HepG2 (cell line): ENCODE measurements around the gene PRPF18. TPM values are rescaled to one million over a fixed set of nuclear protein-coding genes. Genes with fewer than 3 reads are reported as not detected.

Experiments used
- ATAC-seq: fragments of 200-7000 bp; cut with Tn5 transposase; 3 replicates; pipeline ENCODE4 v1.9.1; 2020; ENCODE audit warnings: mild to moderate bottlenecking, moderate library complexity
- BruUV-seq: library from RNA; stranded (reverse); fragments of 400-500 nt; replicated peaks from 2 replicates; lab custom pipeline; 2021; lab: Mats Ljungman, UMichigan
- CTCF ChIA-PET: fragments of 300-600 bp; formaldehyde crosslinking; extraction: SDS; loops from one replicate; lab custom pipeline; 2021; ENCODE audit warnings: low total read pairs, inconsistent platforms, low intra/inter-chr PET ratio; lab: Yijun Ruan, JAX
- POLR2A ChIA-PET: fragments of 350-600 bp; sonication (Branson Sonifier 250); formaldehyde crosslinking; loops from one replicate; lab custom pipeline; 2020; ENCODE audit warnings: antibody characterized with exemption, inconsistent platforms; lab: Yijun Ruan, JAX
- DNase-seq: peaks from one replicate; pipeline ENCODE4 v3.0.0-alpha.2; 2015; ENCODE audit warnings: low spot score
- FAIRE-seq: peaks from 3 replicates; lab custom pipeline; 2011; peaks lifted over from hg19 to GRCh38; lab: Jason Lieb, UNC
- H2AFZ ChIP-seq: one replicate; pipeline ENCODE4 v1.6.1; 2011; ENCODE audit warnings: low read length, inconsistent platforms
- H3K27ac ChIP-seq: fragments of 300-600 bp; 3 replicates; pipeline ENCODE4 v1.8.0; 2011; ENCODE audit warnings: mixed run types, mild to moderate bottlenecking, mixed read lengths, low read length, inconsistent platforms; ENCODE audit not compliant: insufficient read depth; ENCODE audit errors: extremely low read length
- H3K27me3 ChIP-seq, 2 experiments: fragments of 200-600 bp in 1 of 2; 2 replicates in 1 of 2; 3 replicates in 1 of 2; pipeline versions ENCODE4 v1.6.0 to v1.8.0; 2011; ENCODE audit warnings: low read length in 2 of 2, mild to moderate bottlenecking in 2 of 2, moderate library complexity in 2 of 2, inconsistent platforms in 1 of 2; ENCODE audit not compliant: insufficient read depth in 2 of 2, control insufficient read depth in 1 of 2
- H3K36me3 ChIP-seq, 2 experiments: fragments of 200-600 bp in 1 of 2; replicated peaks in 1 of 2; 2 replicates in 1 of 2; 3 replicates in 1 of 2; pipeline versions ENCODE4 v1.5.1 to v1.8.0; 2011; ENCODE audit warnings: low read length in 2 of 2, inconsistent platforms in 1 of 2; ENCODE audit not compliant: insufficient read depth in 2 of 2, control insufficient read depth in 1 of 2
- H3K4me1 ChIP-seq: 2 replicates; pipeline ENCODE4 v1.5.1; 2012; ENCODE audit warnings: low read length, inconsistent platforms; ENCODE audit not compliant: insufficient read depth
- H3K4me2 ChIP-seq: 2 replicates; pipeline ENCODE4 v1.6.0; 2011; ENCODE audit warnings: low read depth, low read length, inconsistent platforms
- H3K4me3 ChIP-seq, 3 experiments: fragments of 200-600 bp in 1 of 3; sonication (generic), shearing (Covaris generic) in 1 of 3; replicated peaks in 1 of 3; 2 replicates each; pipeline ENCODE4 v1.5.1; 2011 to 2016; ENCODE audit warnings: low read length in 3 of 3, inconsistent platforms in 2 of 3, low read depth in 2 of 3, mild to moderate bottlenecking in 2 of 3, control low read depth in 1 of 3, mixed read lengths in 1 of 3; ENCODE audit not compliant: insufficient read depth in 1 of 3
- H3K79me2 ChIP-seq: one replicate; pipeline ENCODE4 v1.6.1; 2011; ENCODE audit warnings: low read length, inconsistent platforms; ENCODE audit not compliant: insufficient read depth
- H3K9ac ChIP-seq: 2 replicates; pipeline ENCODE4 v1.6.0; 2011; ENCODE audit warnings: mild to moderate bottlenecking, low read depth, low read length, inconsistent platforms; ENCODE audit not compliant: insufficient read depth
- H3K9me3 ChIP-seq: 2 replicates; pipeline ENCODE4 v1.5.1; 2012; ENCODE audit warnings: mild to moderate bottlenecking, low read length
- H4K20me1 ChIP-seq: 2 replicates; pipeline ENCODE4 v1.6.0; 2011; ENCODE audit warnings: inconsistent platforms, mild to moderate bottlenecking, low read length, moderate library complexity; ENCODE audit not compliant: insufficient read depth
- ATAD3A ChIP-seq: sonication (generic); formaldehyde crosslinking; IDR thresholded peaks from 2 replicates; pipeline ENCODE4 v1.4.0; 2020; ENCODE audit warnings: missing genetic modification reagents
- ATM ChIP-seq: fragments of 450-650 bp; IDR thresholded peaks from 2 replicates; pipeline ENCODE4 v1.7.1; 2017; ENCODE audit warnings: mild to moderate bottlenecking, borderline replicate concordance
- BRD4 ChIP-seq: sonication (generic); formaldehyde crosslinking; IDR thresholded peaks from 2 replicates; pipeline ENCODE4 v1.4.0; 2020; ENCODE audit warnings: missing genetic modification reagents
- CERS6 ChIP-seq: sonication (generic); formaldehyde crosslinking; IDR thresholded peaks from 2 replicates; pipeline ENCODE4 v1.5.0; 2020; ENCODE audit warnings: missing genetic modification reagents
- KMT2A ChIP-seq: sonication (generic); formaldehyde crosslinking; IDR thresholded peaks from 2 replicates; pipeline ENCODE4 v1.4.0; 2020; ENCODE audit warnings: missing genetic modification reagents
- NFRKB ChIP-seq: fragments of 450-650 bp; IDR thresholded peaks from 2 replicates; pipeline ENCODE4 v1.6.1; 2017
- RARG ChIP-seq: sonication (generic); formaldehyde crosslinking; IDR thresholded peaks from 2 replicates; pipeline ENCODE4 v1.4.0; 2020; ENCODE audit warnings: low read depth, mild to moderate bottlenecking, missing genetic modification reagents
- RORA ChIP-seq: sonication (generic); formaldehyde crosslinking; IDR thresholded peaks from 2 replicates; pipeline ENCODE4 v1.5.0; 2020; ENCODE audit warnings: mild to moderate bottlenecking, missing genetic modification reagents, moderate library complexity
- SMARCE1 ChIP-seq: fragments of 450-650 bp; IDR thresholded peaks from 2 replicates; pipeline ENCODE4 v1.6.1; 2017; ENCODE audit warnings: borderline replicate concordance
- TFE3 ChIP-seq: IDR thresholded peaks from 2 replicates; pipeline ENCODE4 v1.6.1; 2016
- U2AF2 ChIP-seq: fragments of 200-400 bp; formaldehyde crosslinking; IDR thresholded peaks from 2 replicates; pipeline ENCODE4 v1.6.1; 2017; ENCODE audit warnings: low read depth, mild to moderate bottlenecking, low read length
- ZNF230 ChIP-seq: sonication (generic); formaldehyde crosslinking; IDR thresholded peaks from 2 replicates; pipeline ENCODE4 v1.4.0; 2020; ENCODE audit warnings: mild to moderate bottlenecking, missing genetic modification reagents
- ZNF253 ChIP-seq: sonication (generic); formaldehyde crosslinking; IDR thresholded peaks from 2 replicates; pipeline ENCODE4 v1.8.0; 2022; ENCODE audit warnings: mild to moderate bottlenecking, missing genetic modification reagents, borderline replicate concordance
- ZNF274 ChIP-seq: sonication (generic); formaldehyde crosslinking; IDR thresholded peaks from 2 replicates; pipeline ENCODE4 v1.5.1; 2020; ENCODE audit warnings: mild to moderate bottlenecking, missing genetic modification reagents
- ZSCAN29 ChIP-seq: sonication (generic); formaldehyde crosslinking; conservative IDR thresholded peaks from 2 replicates; pipeline ENCODE4 v1.4.0; 2020; ENCODE audit warnings: mild to moderate bottlenecking, missing genetic modification reagents
- WGBS: methylation state at CpG from one replicate; pipeline ENCODE4 v1.1.6; 2017; ENCODE audit warnings: low lambda C conversion rate; 5-methylcytosine and 5-hydroxymethylcytosine counted together
- in situ Hi-C: cut with HindIII; loops from 2 replicates; pipeline ENCODE4 v1.10.0; 2017; ENCODE audit warnings: low pct_unique_long_range_greater_than_20kb; ENCODE audit not compliant: extremely low pct_ligation_motif_present
- intact Hi-C: fragments of 100-400 bp; cut with micrococcal nuclease; formaldehyde crosslinking; loops from one replicate; pipeline ENCODE4 v1.10.0; 2022; ENCODE audit not compliant: unreplicated experiment
- polyA plus RNA-seq, 8 experiments: library from polyadenylated mRNA; depleted of rRNA in 3 of 8; stranded (reverse) in 7 of 8; unstranded in 1 of 8; fragments of >200 nt; fragmentation: Illumina TruSeq in 4 of 8; extraction: Trizol in 4 of 8; gene quantifications; 2 replicates each; pipeline versions ENCODE4 v1.2.1 to v1.2.3, GENCODE V29; 2011 to 2016; ENCODE audit warnings: low read depth in 4 of 8, missing spikeins in 1 of 8, mixed read lengths in 1 of 8; ENCODE audit not compliant: insufficient read depth in 1 of 8
- total RNA-seq, 5 experiments: library from RNA; depleted of rRNA; stranded (reverse); fragments of >200 nt; fragmentation: Illumina TruSeq; extraction: Trizol; gene quantifications; 2 replicates each; pipeline ENCODE4 v1.2.3, GENCODE V29; 2016; ENCODE audit warnings: low read depth in 1 of 5
- TF ChIP-seq, protein P1 (sequence below): sonication (generic); IDR thresholded peaks from 2 replicates; pipeline ENCODE4 v1.6.1; 2016; ENCODE audit warnings: low read depth, borderline replicate concordance

The PRPF18 gene
- total and polyA plus RNA-seq, 2 of the 13 experiments (the other 11 are each of a cell fraction or from before 2014, with no cell fraction given): 6.1 to 17.2 TPM

- no TSS peak for BruUV-seq
- Histone ChIP-seq H2AFZ (no peak overlapping the region), H3K79me2 (no peaks in the 10 kb centered on the region), H3K27ac (no peak overlapping the region), H3K4me2 (no peak overlapping the region), H3K9ac (no peak overlapping the region), H3K4me1 (peaks cover 23% of the 10 kb centered on the region), H3K27me3 (no peaks in the 10 kb centered on the region), H3K4me3 (no peak overlapping the region), H3K9me3 (no peaks in the 10 kb centered on the region), H4K20me1 (no peaks in the 10 kb centered on the region), H3K36me3 (no peaks in the 10 kb centered on the region)
- ChIA-PET POLR2A (no interaction called here), CTCF (no interaction called here)
- intact Hi-C loops (no loop called here), in situ Hi-C loops (no loop called here)
- no peak for FAIRE-seq
- TF ChIP-seq ZNF274 (CRISPR knock-in tag) (no peak), ZNF230 (CRISPR knock-in tag) (no peak), RARG (no peak), ATAD3A (CRISPR knock-in tag) (no peak), ZNF253 (CRISPR knock-in tag) (no peak), BRD4 (CRISPR knock-in tag) (no peak), ZSCAN29 (no peak), RORA (CRISPR knock-in tag) (no peak), U2AF2 (no peak), SMARCE1 (no peak), TFE3 (CRISPR knock-in tag) (no peak), ATM (no peak), CERS6 (CRISPR knock-in tag) (no peak), KMT2A (CRISPR knock-in tag) (no peak), NFRKB (no peak)
- TF ChIP-seq, protein P1, sequence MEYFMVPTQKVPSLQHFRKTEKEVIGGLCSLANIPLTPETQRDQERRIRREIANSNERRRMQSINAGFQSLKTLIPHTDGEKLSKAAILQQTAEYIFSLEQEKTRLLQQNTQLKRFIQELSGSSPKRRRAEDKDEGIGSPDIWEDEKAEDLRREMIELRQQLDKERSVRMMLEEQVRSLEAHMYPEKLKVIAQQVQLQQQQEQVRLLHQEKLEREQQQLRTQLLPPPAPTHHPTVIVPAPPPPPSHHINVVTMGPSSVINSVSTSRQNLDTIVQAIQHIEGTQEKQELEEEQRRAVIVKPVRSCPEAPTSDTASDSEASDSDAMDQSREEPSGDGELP: no peak
- no peak for DNase-seq
- 91% methylated on average over 8 of the region's 8 CpGs for WGBS
- no peak for ATAC-seq
Measured at GRCh38 chr10:13673156-13673555, 86.4 kb downstream of the PRPF18 start.
